Type B pancreatic cell (in vitro differentiated cells): ENCODE data around the gene KCNQ5. TPM values are rescaled to one million over a fixed set of nuclear protein-coding genes. Genes with fewer than 3 reads are reported as not detected.

Experiments used
- DNase-seq: peaks from one replicate; pipeline ENCODE4 v3.0.0; 2021; ENCODE audit warnings: mixed read lengths; ENCODE audit not compliant: unreplicated experiment; ENCODE audit errors: extremely low spot score
- H3K27ac Mint-ChIP-seq: 2 replicates; pipeline ENCODE4 v1.8.0; 2021; ENCODE audit warnings: mild to moderate bottlenecking, mixed read lengths
- H3K27me3 Mint-ChIP-seq: 2 replicates; pipeline ENCODE4 v1.8.0; 2021; ENCODE audit warnings: mixed read lengths
- H3K36me3 Mint-ChIP-seq: 2 replicates; pipeline ENCODE4 v1.8.0; 2021; ENCODE audit warnings: mixed read lengths
- H3K4me1 Mint-ChIP-seq: one replicate; pipeline ENCODE4 v1.8.0; 2021; ENCODE audit warnings: mixed read lengths; ENCODE audit not compliant: unreplicated experiment
- H3K4me3 Mint-ChIP-seq: 2 replicates; pipeline ENCODE4 v1.8.0; 2021; ENCODE audit warnings: mild to moderate bottlenecking, mixed read lengths
- H3K9me3 Mint-ChIP-seq: 2 replicates; pipeline ENCODE4 v1.8.0; 2021; ENCODE audit warnings: mixed read lengths
- total RNA-seq: library from RNA; stranded (reverse); gene quantifications from 2 replicates; pipeline ENCODE4 v1.2.1, GENCODE V29; 2021; ENCODE audit warnings: low replicate concordance
- TF ChIP-seq, protein P1 (sequence below): fragments of 200-600 bp; sonication (generic); conservative IDR thresholded peaks from 2 replicates; pipeline ENCODE4 v1.5.0; 2021; ENCODE audit warnings: antibody characterized with exemption, mild to moderate bottlenecking

KCNQ5 gene
- total RNA-seq, 1 donor from 2014 or later: 1.7 TPM

DNA sequence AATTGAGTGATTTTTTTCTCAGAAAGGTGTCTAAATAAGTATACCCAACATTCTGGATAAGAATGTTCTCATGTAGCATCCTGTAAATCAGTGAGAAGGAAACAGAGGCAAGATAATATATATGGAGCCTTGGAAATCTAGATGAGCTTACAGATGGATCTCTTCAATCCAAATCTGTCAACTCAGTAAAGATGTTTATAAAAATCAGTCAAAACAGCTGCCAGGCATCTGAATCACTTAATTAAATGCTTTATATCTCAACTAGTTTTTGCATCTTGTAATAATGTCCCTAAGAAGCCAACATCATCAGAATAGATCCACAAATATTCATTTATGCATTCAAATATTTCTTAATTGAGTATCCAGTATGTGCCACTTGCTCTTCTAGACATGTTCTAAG is 303.3 kb downstream of the KCNQ5 start:
- no peak overlapping the region for H3K4me3 Mint-ChIP-seq
- peaks cover 10% of the 10 kb centered on the region for H3K27me3 Mint-ChIP-seq
- H3K4me1 Mint-ChIP-seq: no peaks in the 10 kb centered on the region
- no peaks in the 10 kb centered on the region for H3K9me3 Mint-ChIP-seq
- DNase-seq: no peak
- TF ChIP-seq, protein P1, sequence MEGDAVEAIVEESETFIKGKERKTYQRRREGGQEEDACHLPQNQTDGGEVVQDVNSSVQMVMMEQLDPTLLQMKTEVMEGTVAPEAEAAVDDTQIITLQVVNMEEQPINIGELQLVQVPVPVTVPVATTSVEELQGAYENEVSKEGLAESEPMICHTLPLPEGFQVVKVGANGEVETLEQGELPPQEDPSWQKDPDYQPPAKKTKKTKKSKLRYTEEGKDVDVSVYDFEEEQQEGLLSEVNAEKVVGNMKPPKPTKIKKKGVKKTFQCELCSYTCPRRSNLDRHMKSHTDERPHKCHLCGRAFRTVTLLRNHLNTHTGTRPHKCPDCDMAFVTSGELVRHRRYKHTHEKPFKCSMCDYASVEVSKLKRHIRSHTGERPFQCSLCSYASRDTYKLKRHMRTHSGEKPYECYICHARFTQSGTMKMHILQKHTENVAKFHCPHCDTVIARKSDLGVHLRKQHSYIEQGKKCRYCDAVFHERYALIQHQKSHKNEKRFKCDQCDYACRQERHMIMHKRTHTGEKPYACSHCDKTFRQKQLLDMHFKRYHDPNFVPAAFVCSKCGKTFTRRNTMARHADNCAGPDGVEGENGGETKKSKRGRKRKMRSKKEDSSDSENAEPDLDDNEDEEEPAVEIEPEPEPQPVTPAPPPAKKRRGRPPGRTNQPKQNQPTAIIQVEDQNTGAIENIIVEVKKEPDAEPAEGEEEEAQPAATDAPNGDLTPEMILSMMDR: no peak
- H3K36me3 Mint-ChIP-seq: no peaks in the 10 kb centered on the region
- no peak overlapping the region for H3K27ac Mint-ChIP-seq

DNA sequence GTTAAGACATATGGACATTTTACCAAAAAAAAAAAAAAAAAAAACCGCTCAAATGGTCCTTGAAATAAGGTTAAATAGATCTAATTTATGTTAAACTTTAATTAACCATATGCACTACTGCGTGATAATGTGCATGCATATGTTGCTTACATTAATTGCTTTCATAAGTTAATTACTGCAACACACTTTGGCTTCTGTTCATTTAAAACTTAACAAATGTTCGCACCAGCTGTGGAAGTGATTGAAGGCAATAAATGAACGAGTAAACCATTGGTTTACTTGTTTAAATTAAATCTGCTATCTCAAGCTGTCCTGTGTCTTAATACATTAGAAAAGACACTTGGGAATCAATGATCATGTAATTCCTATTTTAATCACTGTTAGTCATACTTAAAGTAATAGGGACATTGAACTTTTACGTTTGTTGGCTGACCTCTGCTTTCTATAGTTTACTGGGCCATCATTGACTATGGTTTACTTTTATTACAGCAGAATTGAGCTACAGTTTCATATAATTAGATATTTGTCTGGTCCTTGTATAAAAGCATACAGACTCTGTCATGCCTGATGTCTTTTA is 308.8 kb downstream of the KCNQ5 start:
- Mint-ChIP-seq H3K4me1 (no peaks in the 10 kb centered on the region), H3K36me3 (no peaks in the 10 kb centered on the region), H3K9me3 (no peaks in the 10 kb centered on the region), H3K4me3 (no peak overlapping the region), H3K27ac (no peak overlapping the region), H3K27me3 (peaks cover 2% of the 10 kb centered on the region)
- no peak for DNase-seq
- TF ChIP-seq, protein P1: no peak

DNA sequence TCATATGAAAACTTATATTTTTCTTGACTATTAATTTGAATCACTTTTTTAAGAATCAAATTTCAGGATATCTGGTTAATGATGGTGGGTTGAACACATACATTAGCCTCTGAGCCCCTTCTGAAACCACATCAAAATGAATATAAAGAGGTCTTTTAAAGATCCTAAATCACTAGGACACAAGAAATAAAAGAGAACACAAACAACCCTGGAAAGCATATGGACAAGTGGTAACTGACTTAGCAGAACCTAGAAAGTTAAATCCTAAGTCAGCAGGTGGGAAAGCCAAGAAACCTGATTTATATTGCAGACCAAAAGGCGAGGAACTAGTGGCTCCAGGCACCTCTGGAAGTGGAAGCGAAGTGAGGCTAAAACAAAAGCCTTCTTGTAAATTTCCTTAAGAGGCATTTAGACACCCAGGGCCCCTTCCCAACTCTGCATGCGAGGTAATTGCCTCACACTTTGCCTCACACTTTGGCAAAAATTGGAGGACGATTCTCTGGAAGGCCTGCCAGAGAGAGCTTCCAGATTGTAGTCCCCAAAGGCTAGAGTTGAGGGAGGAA is 309.5 kb downstream of the KCNQ5 start:
- no peaks in the 10 kb centered on the region for H3K9me3 Mint-ChIP-seq
- no peaks in the 10 kb centered on the region for H3K4me1 Mint-ChIP-seq
- H3K27ac Mint-ChIP-seq: no peak overlapping the region
- no peak for DNase-seq
- H3K36me3 Mint-ChIP-seq: no peaks in the 10 kb centered on the region
- H3K4me3 Mint-ChIP-seq: no peak overlapping the region
- TF ChIP-seq, protein P1: no peak
- no peaks in the 10 kb centered on the region for H3K27me3 Mint-ChIP-seq

DNA sequence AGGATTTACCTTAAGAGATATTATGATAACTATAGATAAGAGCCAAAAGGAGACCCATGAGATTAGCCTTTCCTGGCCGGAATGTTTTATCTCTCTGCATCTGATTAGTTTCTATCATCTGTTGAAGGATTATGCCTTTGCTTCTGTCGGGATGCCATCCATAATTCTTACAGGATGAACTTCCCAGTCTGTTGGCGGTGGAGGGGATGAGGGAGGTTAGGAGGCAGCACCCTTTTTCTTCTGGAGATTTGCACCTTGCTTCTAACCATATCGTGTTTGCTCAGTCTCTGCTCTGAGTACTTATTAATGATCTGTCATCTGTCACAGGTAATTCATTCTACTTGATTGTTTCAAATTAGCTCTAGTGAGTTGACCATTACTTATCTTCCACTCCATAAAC is 311.4 kb downstream of the KCNQ5 start:
- H3K27me3 Mint-ChIP-seq: no peaks in the 10 kb centered on the region
- TF ChIP-seq, protein P1: no peak
- no peak for DNase-seq
- no peak overlapping the region for H3K4me3 Mint-ChIP-seq
- no peak overlapping the region for H3K27ac Mint-ChIP-seq
- no peaks in the 10 kb centered on the region for H3K9me3 Mint-ChIP-seq
- no peaks in the 10 kb centered on the region for H3K4me1 Mint-ChIP-seq
- no peaks in the 10 kb centered on the region for H3K36me3 Mint-ChIP-seq

DNA sequence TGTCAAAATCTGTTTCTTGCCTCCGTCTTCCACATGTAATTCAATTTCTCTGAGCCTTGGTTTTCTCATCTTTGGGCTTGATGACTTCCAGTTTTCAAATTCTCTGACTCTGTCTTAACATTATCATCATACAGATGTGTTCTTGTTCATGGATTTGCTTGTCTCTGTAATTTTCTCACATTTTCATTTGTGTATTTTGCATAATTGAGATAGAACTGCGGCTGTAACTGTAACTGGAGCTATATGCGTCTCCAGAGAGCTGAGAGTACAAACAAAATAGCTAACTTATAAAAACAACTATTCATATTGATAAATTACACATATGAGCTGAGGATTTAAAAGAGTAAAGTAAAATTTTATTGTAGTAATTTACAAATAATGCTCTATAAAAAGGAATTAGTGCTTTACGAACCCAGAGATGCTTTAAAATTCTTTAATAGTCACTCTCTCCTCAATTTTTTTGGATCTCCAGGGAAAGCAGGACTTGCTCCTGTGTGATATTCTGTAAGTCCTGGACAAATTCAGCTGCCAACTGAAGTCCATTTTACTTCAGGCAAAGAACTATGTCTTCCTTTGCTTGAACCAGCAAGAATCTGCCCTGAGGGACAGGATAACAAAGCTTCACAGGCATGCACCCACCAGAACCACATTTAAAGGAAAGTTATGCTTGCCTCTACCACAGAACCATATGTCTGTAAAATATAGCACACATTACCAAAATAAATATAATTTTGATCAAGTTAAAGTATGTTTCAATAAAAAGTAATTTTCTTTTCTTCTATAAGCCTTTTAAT is 315.1 kb downstream of the KCNQ5 start:
- no peak overlapping the region for H3K27ac Mint-ChIP-seq
- H3K36me3 Mint-ChIP-seq: no peaks in the 10 kb centered on the region
- TF ChIP-seq, protein P1: no peak
- no peaks in the 10 kb centered on the region for H3K27me3 Mint-ChIP-seq
- no peak overlapping the region for H3K4me3 Mint-ChIP-seq
- no peak for DNase-seq
- H3K4me1 Mint-ChIP-seq: no peaks in the 10 kb centered on the region
- no peaks in the 10 kb centered on the region for H3K9me3 Mint-ChIP-seq
